Inflammatory macrophage treated with lipopolysaccharide for 1 hour (primary cell): ENCODE results near the gene PCCA.
A peak's percentile ranks its signal among the peaks of the same experiment; 100 is the strongest.
"Not testable (repeated sequence)": the region's sequence is repeated elsewhere in the genome, so short reads cannot be mapped to it uniquely, and the experiment has no call there.

Experiments
- DNase-seq, 2 donors: peaks; one replicate each; pipeline ENCODE4 v3.0.0-alpha.2; 2020 to 2022

Gene PCCA

DNA sequence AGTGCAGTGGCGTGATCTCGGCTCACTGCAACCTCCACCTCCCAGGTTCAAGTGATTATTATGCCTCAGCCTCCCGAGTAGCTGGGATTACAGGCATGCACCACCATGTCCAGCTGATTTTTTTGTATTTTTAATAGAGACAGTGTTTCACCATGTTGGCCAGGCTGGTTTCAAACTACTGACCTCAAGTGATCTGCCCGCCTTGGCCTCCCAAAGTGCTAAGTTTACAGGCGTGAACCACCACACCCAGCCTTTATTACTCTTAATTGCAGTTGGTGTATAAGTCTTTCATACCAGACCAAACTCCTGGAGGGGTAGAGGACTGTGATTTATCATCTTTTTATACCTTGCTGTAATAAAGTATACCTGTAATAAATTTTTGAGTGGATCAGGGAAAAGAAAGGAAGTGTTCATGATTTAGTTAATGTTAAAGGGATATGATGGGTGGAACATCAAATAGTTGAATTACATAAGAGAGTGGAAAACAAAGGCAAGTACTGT lies 52.6 kb downstream of the PCCA start:
- not testable (repeated sequence) for DNase-seq

DNA sequence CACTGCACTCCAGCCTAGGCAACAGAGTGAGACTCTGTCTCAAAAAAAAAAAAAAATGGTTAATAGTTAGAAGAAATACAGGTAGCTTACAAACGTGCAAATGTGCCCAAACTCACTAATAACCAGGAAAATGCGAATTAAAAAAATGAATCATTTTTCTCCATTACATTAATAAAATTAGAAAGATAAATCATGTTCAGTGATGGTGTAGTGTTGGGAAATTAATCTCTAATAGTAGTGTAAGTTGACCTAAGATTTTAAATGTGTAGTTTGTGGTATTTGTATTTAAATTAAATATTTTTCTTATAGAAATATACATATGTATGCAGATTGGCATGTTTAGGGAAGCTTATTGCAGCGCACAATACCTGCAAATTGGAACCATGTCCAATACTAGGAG lies 57.6 kb downstream of the PCCA start:
- DNase-seq = no peak

DNA sequence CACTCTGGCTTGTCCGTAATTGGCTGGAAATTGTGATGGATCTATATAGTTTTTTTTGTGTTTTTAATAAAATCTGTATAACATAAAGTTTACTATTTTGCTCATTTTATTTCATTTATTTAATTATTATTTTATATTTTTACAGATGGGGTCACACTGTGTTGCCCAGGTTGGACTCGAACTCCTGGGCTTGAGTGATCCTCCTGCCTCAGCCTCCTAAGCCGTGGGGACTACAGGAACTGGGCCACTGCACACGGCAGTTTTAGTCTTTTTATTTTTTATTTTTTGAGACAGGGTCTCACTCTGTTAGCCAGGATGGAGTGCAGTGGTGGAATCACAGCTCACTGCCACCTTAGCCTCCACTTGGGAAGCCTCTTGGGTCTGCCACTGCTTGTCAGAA lies 58.9 kb downstream of the PCCA start:
- no peak for DNase-seq

DNA sequence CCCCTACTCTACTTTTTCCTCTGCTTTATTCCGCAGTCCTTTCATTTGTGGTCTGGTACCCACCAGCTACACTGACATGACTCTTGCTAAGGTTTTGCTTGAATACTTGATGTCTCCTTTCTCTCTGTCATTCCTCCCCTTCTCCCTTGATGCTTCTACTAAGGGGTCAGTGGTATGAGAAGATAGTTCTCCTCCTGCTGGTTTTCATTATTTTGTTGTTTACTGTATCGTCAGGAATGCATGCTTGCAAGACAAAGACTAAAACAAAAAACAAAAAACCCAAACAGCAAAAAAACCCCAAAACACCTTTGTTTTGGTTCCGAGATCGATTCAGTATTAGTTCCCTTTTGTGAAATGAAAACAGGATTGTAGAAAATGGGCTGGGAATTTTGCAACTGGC lies 59.5 kb downstream of the PCCA start:
- DNase-seq = no peak

DNA sequence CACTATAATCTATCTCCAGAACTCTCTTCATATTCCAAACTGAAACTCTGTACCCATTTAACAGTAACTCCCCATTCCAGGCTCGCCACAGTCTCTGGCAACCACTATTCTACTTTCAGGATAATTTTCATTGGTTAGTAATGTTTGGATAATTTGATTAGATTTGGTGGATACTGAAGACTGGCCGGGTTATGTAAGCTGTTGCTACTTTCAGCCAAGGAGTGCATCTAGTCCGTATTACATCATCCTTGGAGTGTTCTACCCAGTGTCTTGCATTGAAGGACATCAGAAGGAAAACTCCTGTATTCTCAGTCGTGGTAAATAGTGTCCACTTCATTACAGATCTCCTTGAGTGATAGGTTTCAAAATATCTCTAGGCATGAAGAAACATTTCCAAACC lies 60.5 kb downstream of the PCCA start:
- no peak for DNase-seq

DNA sequence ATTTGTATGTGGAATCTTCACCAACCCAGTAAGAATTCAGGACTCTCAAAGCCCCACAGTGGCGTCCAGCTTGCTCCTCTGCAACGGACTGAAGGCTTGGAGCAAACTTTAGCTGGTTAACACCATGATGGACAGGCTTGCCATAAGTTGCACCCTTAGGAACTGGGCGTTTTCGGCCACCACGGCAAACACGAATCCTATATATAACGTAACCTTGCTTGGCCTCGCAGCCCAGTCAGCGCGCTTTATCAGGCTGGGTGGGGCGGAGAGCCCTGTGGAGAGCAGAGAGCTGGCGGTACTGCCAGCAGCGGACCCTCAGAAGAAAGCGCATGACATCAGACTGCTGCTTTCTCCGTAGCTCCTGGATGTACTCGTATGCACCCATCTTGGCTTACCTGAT lies 61.8 kb downstream of the PCCA start:
- DNase-seq = not testable (repeated sequence)

DNA sequence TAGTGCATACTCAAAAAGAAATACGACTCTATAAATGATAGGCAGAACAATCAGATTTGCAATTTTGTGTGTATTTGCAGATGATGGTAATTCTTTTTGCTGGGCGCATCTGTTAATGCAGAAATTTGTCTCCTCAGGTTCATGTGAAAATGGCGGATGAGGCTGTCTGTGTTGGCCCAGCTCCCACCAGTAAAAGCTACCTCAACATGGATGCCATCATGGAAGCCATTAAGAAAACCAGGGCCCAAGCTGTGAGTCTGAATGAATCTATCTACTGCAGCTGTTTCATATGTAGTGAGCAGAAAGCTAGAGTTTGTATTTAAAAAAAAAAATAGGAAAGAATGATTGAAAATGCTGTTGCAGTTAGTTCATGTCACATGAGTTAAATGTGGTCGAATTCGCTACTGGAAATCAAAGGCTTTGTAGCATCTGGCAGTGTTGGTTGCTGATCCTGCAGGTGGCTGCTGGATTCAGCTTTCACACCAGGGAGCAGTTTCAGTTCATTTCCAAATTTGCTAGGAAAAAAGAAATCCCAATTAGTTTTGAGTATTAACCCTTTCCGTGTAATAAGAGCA lies 66.0 kb downstream of the PCCA start:
- DNase-seq = no peak

DNA sequence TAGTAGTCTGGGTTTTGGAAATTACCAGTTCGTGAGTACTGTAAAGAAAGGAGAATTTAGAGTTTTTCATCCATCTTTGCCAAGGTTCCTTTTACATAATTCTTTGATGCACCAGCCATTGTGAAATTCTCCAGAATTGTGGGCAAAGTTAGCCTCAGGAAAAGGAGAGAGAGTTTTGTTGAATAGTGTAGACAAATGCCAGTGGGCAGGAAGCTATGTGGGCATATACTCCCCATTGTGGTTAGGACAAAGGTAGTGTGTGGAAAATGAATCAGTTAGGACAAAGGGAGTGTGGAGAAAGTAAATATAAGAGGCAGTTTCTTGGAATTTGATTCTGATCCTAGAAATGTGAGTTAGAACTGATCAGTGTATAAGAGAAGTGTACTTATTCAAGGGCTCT lies 67.9 kb downstream of the PCCA start:
- no peak for DNase-seq

DNA sequence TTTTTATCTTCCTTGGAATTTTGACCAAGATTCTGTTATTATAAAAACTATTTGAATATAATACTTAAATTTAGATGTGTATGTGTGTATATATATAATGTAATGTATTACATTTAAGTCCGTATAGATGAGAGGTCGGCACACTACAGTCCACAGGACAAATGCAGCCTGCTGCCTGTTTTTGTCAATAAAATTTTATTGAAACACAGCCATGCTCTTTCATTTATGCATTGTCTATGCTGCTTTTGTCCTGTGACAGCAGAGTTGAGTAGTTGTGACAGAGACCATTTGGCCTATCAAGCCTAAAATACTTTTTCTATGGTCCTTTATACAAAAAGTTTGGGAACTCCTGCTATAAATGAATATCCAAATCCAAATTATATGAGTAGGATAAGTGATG lies 69.7 kb downstream of the PCCA start:
- DNase-seq = no peak

DNA sequence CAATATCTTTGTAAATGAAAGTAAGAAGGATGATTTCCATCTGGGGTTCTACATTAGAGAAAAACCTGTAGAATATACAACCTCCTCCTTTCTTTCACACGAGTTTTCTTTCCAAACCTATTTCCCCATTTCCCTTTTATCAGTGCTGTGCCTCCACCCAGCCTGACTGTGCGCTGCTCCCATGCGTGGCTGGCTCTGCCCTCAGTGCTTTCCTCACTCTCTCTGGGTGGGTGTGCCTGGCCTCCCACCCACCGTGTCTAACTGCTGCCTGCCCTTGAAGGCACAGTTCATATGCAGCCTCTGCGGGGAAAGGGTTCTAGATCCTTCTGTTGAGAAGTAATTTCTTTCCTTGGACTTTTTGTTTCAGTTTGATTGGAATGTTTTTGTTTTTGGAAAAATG lies 70.7 kb downstream of the PCCA start:
- peak in 1 of 2 donors; percentile 9 for DNase-seq

DNA sequence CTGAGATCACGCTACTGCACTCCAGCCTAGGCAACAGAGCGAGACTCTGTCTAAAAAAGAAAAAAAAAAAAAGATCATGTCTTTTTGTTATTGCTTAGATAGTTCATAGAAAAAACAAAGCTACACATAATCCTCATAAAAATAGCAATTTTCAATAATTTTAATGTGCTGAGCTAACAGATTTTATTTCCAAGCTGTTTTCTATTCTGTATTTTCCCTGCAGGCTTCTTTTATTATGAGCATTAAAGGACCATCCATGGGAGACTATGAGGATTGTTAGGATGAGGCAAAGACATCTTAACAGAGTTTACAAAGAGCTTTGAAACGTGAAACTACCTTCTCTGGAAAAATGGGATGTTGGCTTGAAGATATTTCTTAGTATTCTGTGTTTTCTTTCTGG lies 71.6 kb downstream of the PCCA start:
- DNase-seq = no peak

DNA sequence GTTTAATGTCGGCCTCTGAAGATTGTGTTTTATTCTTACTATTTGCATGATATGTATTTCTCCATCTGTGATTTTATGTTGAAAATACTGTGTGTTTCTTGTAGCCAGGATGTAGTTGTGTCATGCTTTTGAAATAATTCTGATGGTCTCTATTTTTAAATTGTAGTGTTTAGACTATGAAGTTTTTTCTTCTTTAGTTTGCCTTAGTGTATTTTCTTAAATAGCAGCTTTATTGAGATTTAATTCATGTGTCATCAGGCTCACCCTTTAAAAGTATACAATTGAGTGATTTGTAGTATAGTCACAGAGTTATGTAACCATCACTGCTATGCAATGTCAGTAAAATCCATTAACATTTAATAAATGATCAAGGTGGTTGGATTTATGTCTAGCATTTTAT lies 74.5 kb downstream of the PCCA start:
- DNase-seq = no peak

DNA sequence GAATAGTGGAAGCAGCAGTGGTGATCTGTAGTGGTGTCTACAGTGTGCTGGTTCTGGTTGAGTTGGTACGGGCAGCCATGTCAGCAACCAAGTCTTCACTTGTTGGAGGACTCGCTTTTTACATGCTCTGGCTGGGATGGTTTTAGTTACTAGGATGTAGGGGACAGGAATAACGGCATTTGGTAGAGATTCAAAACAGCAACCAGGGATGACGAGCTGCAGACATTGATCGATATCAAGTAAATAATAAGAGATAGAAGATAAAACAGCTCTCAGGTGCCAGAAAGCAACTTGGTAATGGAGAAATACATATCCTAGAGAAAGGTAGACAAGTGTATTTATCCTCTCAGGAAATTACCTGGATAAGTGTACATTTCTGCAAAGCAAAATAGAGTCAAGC lies 84.3 kb downstream of the PCCA start:
- DNase-seq = no peak

DNA sequence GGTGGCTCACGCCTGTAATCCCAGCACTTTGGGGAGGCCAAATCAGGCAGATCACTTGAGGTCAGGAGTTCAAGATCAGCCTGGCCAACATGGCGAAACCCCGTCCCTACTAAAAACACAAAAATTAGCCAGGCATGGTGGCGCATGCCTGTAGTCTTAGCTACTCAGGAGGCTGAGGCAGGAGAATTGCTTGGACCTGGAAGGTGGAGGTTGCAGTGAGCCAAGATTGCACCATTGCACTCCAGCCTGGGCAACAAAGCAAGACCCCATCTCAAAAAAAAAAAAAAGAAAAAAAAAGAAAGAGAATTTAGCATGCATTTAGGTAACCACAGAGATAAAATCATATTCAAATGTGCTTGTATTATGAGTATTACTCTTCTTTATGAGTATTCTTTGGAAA lies 85.6 kb downstream of the PCCA start:
- DNase-seq = not testable (repeated sequence)

DNA sequence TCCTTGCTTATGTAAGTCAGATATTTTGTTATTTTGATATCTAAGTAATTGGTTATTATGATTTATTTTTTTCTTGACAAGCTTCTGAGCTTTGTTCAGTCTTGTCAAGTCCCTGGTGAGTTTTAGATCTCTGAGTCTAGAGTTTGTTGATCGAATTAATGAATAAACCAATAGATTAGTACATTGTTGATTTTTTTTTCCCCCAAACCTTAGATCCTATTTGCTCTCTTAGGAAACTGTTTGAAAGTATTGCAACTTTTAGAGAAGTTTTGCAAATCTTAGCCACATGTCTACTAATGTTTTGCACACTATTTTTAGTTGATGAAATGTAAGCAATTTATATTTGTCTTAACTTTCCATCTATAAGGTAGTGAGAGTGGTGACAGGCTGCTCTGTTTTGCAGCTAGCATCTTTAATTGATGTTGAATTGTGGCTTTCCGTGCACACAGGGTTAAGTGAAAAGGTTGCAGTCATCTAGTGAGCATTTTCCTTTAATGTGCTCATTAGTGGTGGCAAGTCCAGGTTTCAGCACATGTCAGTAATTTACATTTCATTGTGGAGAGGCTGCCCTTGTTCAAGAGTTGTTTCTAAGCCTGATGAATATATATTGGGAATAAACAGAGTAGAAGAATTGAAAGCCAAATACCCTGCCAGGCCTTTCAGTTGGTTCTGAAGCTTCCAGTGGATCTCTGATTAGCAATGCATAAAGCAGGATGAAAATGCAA lies 86.3 kb downstream of the PCCA start:
- no peak for DNase-seq

DNA sequence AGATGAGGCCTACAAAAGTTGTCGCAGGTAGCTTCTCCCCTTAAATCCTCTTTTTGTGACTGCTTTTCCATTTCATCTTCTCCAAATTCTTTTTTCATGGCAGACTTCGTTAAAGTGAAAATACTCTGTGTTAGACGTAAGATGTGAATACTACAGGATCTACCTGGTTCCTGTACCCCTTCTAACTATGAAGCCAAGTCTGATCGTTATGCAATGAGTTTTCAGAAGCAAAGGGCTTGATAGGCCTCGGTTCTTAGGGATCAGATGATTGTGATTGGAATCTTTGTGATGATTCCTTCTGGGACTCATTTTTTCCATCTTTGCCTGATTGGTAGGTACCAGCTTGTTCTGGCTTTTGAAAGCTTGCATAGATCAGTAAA lies 86.9 kb downstream of the PCCA start:
- DNase-seq = no peak

DNA sequence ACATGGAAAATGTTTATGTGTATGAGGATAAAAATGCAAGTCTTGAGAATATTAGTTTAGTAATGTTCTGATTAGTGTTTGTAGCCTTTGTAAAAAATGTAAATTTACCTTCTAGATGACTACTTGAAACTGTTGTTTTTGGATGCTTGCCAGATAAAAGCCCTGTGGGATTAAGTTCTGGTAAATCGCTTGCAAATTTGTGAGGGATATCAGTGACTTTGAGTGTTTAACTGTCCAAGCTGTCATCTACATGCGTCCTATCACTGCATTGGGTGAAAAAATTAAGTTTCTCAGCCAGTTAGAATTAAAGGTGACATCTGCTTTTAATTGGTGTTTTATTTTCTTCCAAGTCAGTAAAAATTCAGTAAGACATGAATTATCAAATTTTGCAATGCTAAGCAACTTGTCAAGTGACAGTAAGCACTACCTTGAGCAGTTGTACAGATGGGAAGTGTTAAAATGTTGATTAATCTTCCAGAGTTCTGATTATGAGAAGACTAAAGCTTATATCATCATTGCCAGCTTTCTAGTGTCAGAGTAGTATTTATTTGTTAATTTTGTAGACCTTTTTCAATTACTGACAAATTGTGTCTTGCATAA lies 88.0 kb downstream of the PCCA start:
- no peak for DNase-seq

DNA sequence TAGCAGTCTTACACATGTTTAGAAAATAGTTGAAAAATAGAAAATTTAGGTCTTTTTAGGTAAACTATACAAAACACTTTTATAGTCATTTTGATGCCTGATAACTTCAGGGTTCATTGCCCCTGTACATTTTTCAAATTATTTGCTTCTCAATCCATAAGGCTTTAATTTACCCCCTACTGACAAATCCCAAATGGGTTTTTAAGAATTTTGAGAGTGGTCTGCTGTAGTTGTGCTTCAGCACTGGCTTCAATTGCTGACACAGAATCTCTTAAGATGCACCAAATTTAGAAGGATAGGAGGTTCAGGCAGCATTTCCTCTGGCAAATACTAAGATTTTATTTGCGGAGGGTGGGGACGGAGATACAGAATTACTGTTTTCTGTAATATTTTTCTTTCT lies 89.4 kb downstream of the PCCA start:
- no peak for DNase-seq

DNA sequence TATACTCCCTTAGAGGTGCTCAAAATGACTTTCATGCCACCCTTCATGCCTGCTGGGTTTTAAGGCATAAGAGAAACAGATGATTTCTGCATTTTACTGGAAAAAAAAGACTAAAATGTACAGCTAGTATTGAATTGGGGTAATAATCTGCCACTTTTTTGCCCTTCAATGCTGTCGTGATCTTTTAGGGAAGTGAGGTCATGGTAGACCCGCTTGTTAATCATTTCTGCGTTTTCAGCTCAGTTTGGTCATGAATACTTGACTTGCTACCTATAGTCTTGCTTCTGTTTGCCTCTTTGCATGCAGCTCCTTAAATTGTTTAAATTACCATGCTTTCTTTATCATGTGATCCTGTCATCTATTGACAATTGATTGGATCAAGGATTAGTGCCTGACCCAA lies 90.4 kb downstream of the PCCA start:
- no peak for DNase-seq

DNA sequence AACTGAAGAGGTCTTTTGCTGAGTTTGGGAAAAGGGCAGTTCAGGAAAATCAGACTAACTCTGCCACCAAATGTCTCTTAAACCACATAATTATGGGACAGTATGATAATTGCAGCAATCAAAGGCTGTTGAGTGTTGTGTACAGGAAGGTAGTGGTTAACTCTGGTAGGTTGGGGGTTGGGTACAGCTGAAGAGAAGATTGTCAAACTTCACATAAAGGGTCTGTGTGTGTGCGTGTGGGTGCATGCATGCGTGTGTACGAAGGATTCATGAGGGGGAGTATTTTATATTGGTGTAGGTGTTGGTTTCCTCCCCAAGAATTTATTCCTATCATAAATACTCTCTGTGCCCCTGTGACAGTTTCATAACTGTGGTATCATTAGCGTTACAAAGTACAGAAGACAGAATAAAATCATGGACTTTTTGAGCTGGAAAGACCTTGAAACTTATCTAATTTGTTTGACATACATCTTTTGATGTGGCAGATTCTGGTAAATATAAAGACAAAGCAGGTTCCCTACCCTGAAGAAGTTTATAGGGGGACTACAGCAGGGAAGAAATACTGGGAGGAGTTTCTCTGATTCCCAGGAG lies 94.1 kb downstream of the PCCA start:
- no peak for DNase-seq

DNA sequence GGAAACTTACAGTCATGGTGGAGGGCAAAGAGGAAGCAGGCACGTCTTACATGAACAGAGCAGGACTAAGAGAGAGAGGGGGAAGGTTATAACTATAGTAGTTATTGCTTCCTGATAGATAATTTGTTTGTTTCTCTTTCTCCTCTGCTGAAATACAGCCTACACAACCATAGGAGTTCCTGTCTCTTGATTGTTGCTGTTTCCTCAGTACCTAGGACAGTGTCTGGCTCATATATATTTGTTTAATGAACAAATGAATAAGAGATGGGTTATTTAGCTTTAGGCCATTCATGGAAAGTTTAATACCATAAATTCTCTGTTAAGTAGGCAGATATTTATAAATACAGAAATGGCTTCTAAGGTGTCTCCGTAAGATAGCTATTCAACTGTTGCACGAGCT lies 95.2 kb downstream of the PCCA start:
- no peak for DNase-seq

DNA sequence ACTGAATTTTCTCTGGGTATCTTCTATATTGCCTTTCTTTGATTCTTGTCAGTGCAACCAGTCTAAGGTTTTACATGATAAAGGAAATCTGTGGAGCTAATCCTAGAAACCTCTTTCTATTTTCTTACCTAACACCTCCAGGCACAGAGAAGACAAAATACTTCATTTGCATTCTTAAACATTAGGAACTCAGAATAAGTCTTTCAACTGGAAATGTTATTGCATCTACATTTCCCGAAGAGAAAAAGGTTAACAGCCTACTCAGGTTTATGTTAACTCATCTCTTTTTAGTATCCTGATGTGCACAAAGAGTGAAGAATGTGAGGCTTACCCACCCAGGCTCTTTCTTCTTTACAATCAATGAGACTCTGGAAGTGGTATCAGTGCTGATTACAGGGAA lies 106.7 kb downstream of the PCCA start:
- no peak for DNase-seq

DNA sequence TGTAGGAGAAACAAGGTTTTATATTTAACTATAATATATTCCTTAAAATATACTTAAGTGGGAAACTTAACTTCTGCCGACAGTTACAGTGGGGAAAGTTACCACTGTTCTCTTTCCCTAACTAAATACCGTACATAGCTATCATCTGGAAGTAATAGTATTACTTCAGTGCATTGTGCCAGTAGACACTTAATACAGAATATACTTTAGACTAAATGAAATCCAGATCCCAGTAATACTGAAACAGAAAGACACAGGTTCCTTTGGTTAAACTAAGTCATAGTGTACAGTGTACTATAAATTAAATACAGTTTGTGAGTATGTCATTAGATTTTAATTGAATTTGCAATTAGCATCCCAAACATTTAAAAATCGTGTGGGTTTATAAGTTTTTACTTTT lies 107.5 kb downstream of the PCCA start:
- no peak for DNase-seq

DNA sequence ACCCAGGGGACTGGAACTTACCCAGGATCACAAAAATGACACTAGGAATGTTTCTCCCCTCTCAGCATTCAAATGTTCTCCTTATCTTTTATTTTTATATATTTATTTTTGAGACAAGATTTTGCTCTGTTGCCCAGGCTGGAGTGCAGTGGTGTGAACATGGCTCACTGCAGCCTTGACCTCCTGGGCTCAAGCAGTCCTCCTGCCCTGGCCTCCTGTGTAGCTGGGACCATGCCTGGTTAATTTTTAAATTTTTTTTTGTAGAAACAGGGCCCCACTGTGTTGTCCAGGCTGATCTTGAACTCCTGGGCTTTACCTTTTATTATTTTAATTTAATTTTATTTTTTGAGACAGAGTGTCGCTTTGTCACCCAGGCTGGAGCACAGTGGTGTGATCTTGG lies 108.2 kb downstream of the PCCA start:
- DNase-seq = no peak
